A375 (cell line): ENCODE results near the gene RPL10L. TPM values are rescaled to one million over a fixed set of nuclear protein-coding genes. Genes with fewer than 3 reads are reported as not detected.

Experiments
- total RNA-seq: library from RNA; depleted of rRNA; stranded (reverse); fragments of >200 nt; shearing (Covaris generic); gene quantifications from 2 replicates; pipeline ENCODE4 v1.2.3, GENCODE V29; 2014; rRNA removed

RPL10L gene
- 0.19 TPM in 1 of 2 replicates, not detected in the other for total RNA-seq

GRCh38 chr14:46651526-46652144, at the start of gene RPL10L:
RPL10L (minus strand) TSS chr14:46651781; CDS start chr14:46651736, 45 bp downstream.

